Measurements from ENCODE around the gene ANO7.

DNA sequence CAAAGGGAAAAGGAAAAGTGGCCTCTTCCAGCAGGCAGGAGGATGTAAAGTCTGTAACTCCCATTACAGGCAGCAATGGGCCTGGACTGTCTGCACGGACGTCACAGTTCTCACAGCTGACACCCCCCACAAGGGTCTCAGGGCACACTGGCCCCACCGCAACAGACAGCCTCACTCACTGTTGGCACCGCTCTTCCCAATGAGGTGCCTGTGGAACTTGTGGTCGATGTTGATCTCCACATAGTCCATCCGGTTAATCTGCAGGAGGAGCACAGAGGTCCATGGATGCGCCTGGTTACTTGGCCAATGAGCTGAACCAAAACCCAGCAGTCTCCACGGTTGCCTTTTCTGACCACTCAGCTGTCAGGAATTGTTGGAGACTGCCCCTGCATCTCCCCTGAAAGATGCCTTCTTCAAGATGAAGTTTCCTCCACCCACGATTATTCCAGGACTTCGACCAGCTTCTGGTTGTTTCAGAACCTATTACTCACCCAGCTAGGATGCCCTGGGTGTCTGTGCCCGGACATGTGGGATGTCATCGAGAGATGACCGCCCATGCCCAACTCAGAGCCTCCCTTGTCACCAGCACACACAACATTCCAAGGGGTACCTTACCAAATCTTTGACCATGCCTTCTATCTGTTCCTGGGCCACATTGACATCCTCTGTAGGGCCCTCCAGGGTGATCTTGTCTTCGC, 64.5 kb downstream of the ANO7 start:
- no peak for TF ChIP-seq ZFX (IDR thresholded peaks at IDR 0.05)
- TF ChIP-seq, protein P1, sequence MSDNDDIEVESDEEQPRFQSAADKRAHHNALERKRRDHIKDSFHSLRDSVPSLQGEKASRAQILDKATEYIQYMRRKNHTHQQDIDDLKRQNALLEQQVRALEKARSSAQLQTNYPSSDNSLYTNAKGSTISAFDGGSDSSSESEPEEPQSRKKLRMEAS (IDR thresholded peaks at IDR 0.05) = no peak
